NCI-H748 treated with DMSO at 0.1 percent for 48 hours (cell line): ENCODE data around the gene PEX10.

Experiments used
- DNase-seq: peaks from one replicate; lab custom pipeline; 2025; lab: John Stamatoyannopoulos, UW

PEX10 gene

DNA sequence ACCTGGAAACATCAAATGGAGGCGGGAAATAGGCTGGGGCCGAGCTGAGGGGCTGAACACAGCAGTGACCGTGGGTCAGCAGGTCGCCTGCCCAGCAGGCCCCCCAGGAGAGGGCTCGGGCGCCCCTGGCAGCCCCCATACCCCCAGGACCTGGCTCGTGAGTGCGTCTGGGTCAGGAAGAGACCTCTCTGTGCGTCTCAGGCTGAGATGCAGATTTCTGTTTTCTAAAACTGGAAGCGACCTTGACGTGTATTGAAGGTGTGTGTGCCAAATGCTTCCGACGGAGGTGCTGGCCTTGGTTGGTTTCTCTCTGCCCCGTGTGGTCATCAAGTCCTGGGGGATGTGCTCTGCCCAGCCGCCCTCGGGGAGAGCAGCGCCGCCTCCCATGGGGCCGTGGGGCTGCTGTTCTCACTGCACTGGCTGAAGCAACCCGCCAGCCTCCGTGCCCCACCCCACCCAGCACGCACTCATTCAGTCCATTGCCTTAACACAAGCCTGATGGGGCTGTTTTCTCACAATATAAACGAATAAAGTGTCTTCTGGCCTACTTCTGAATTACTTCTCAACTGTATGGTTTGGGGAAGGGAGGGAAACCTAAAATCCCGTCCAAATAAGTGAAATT is 7.4 kb downstream of the PEX10 start:
- no peak for DNase-seq

DNA sequence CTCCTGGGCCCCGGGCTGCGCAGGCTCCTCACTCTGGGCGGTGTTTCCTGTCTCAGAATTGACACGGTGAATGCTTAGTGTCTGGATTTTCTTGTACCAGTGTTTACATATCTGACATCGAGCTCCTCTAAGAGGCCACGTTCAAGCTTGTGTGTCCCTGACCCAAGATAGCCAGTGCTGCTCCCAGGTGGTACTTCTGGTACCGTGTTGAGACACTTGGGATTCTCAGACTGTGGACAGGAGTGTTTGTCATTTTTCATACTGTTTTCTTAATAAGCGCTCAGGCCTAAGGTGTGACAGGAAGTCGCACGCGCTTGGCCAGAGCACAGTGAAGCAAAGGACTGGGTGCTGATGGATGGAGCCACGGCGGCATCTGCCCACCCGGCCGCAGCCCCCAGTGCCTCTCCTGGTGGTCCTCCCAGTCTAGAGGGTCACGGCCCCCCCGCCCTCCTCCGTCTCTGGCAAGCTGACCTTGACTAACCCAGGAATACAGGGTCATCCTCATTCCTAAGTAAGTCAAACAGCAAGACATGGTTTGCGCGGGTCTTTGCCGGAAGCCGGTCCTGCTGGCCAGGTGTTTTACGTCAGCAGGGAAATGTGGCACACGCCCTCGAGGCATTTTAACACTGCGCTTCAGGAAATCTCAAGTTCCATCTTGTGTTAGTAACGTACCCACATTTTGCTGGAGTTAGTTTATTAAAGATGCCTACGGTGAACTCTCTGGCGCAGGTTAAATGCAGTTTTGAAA is 8.0 kb downstream of the PEX10 start:
- no peak for DNase-seq

DNA sequence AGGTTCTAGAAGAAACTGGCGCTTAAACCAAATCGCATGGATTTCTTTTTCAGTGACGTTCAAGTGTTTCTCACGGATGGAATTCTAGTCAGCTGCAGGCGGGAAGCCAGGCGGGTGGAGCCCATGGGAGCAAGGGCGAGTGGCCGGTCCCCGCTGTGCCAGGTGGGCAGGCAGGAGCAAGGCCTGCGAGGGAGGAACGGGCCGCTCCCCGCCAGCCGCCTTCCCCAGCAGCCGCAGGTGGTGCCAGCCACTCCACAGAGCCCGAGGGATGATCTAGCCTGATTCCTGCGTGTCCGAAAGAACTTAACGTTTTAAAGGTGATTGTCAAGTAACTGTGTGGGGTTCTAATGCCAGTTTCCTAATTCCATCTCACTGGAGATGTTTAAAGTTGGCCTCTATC is 9.1 kb downstream of the PEX10 start:
- no peak for DNase-seq

DNA sequence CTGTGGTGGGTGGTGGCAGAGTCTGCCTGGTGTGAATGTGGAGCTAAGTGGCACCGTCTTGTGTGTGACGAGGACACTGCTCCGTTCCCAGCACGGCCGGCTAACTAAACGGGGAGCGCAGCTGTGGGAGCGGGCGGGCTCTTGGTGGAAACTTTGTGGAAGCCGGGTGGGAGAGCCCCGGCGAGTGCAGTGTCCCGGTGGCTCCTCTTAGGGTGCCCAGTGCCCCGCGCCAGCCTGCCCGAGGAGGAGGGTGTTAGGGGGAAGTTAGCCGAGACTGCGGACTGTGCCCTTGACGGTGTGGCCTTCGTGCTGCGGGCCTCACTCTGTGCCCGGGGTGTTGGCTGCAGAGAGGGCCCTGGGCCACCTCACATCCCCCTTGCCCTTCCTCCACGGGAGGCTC is 9.9 kb downstream of the PEX10 start:
- DNase-seq = no peak

DNA sequence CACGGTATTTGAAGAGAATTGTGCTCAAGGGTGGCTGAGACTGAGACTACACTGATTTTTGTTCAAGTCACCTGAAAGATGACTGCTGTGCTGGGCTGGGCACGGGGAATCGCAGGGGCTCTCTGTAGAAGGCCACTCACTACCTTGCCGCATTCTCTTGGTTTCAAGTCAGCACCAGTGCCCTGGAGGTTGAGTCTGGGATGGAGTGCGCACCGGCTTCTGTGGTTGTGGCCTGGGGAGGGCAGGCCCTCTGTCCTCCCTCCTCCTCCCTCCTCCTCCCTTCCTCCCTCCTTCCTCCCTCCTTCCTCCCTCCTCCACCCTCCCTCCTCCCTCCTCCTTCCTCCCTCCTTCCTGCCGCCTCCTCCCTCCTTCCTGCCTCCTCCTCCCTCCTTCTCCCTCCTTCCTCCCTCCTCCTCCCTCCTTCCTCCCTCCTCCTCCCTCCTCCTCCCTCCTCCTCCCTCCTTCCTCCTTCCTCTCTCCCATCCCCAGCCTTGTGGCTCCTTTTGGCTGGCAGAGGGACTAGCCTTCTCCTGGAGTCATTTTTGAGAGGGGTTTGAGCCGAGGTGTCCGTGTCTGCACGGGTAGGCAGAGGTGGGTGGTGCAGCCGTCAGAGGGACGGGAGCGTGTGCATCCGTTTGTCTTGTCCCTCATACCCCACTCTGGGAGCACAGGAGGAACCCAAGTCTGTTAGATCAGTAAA is 11.3 kb downstream of the PEX10 start:
- DNase-seq = no peak

DNA sequence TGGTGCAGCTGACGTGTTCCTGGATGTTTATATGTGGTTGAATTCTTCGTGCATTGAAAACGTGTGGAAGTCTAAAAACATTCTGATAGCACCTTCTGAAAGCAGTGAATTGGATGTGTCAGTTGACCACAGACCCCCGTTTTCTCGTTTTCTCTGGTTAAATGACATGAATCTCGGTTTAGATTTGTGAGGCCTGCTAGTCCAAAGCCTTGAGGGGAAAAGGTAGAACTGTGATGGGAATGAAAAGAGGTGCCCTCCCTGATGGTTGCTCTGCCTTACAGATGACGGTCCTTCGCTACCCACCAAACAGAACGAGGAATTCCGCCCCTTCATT is 11.8 kb downstream of the PEX10 start:
- no peak for DNase-seq

DNA sequence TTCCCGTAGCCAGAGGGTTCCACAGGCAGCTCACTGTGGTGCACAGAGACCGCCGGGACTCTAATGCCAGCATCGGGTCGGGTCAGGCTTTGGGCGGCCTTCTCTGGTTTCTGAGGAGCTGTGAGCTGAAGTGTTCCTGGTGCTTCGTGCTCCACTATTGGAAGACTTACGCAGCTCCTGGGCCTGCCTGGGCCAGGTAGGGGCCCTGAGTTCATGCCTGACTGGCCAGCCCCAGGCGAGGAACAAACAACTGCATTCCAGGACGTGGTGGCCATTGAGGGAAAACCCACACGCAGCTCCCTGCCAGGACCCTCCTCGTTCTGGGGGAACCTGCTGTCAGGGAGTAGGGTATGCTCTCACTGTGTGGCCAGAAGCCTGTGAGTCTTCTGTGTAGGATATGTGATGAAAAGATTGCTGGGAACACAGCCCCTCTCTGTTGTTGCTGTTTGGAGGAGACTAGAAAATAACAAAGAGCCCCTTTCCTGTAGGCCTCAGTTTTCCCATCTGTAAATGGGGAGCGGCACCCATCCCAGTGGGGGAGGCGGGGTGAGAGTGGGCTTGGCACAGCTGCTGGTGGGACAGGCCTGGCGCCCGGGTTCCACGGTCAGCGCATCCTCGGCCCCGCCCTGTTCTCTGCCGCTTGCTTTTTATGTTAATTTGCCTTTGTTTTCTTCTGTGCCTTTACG is 12.3 kb downstream of the PEX10 start:
- no peak for DNase-seq

DNA sequence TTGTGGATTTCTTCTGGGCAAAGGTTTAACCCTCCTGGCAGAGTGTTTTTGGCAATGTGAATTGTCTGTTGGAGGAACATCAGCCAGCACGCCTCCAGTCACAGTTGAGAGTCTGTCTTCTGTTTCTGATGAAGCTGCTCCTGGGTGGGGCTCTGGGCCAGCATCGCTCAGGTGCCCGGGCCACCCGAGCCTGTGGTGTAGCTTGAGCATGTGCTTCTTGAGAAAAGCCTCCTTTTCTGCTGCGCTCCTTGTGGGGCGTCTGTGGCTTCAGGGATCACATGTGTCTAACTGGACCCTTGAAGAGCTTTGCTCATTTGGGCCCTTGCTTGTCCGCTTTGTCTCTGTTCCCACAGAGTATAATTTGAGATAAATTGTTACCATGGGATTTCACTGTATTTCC is 13.5 kb downstream of the PEX10 start:
- DNase-seq = no peak

DNA sequence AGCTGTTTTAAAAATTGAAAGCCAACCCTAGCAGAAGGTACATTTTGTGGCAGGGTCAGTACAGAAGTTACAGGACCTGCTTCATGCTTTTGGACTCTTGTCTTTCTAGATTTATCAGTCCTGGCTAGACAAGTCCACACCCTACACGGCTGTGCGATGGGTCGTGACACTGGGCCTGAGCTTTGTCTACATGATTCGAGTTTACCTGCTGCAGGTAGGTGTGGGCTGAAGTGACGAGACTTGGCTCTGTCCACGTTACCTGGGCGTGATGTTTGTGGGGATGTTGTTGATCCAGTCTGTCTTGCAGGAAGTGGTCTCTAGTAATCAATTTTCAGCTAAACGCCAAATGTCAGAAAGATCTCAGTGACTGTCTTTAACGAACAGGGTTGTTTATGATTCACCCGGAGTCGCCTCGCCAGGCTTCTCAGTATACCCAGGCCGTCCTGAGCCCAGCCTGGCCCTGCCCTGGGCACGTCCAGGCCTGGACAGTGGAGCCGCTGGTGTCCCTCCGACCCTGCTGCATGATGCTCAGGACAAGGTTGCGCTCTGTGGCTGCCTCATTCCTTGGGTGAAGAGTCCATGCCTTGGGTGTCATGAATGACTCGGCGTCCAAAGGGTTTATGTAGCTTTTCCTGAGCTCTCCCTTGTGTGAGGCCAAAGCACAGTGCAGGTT is 15.2 kb downstream of the PEX10 start:
- DNase-seq = no peak

DNA sequence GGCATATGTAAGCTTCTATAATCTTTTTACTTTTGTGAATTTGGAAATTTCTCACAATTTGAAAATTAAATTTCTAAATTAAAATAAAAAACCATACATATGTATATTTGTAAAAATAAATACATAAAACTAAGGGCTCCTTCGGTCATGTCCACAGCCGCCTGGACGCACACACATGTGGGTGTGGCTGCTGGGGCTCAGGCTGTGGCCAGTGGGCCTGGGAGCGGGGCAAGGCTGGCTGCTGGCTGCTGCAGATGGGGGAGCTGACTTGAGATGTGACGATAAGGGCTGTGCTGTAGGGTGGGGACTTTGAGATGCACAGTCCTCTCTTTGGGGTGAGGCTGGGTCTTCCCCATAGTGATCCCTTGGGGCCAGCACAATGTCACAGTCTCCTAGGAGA is 15.9 kb downstream of the PEX10 start:
- DNase-seq = no peak

DNA sequence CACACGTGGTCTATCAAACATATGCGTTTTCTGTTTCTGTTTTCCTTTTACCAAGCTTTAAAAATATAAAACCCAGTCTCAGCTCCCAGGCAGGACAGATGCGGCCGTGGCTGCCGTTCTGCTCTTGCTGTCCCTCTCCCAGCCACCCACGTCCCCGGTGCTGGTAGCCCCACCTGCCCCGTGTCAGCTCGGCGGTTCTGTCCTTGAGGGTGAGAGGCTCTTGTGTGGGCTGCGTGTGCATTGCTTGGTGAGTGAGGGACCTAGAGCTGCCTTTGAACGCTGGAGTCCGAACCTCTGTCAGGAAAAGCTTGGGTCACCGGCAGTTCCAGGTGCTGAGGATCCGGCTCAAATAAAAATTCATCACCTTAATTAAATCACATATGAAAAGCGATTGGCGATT is 16.3 kb downstream of the PEX10 start:
- no peak for DNase-seq

DNA sequence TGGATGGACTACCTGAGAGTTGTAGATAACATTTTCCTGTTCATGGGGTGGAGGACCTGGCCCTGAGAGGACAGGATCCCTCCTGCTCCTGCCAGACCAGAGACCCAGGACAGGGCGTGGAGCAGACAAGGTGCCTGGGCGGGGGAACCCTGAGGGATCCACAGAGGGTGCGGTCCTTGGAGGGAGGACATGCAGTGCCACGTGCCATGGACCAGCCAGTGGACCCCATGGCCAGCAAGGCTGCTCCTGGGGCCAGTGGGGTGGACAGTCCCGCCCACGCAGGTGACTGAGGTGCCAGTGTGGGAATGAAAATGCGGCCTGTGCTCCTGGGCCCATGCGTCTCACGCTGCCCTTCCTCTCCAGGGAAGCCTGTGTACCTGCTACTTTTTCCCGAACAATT is 17.1 kb downstream of the PEX10 start:
- no peak for DNase-seq

DNA sequence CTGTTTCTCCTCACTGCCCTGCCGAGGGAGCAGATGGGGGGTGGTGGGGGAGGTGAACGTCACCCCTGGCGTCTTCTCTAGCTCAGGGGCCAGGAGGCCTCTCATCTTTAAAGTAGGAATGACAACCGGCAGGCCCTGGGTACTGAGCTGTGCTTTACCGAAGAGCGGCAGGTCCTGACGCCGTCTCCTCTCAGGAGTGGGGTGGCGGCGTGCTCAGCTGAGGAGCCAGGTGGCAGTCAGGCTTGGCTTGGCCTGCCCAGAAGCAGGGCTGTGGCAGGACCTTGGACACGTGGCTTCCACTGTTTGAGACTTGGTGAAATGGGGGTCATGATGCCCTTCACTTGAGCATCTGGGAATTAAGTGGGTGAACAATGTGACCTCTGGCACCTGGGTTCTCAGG is 17.6 kb downstream of the PEX10 start:
- no peak for DNase-seq

DNA sequence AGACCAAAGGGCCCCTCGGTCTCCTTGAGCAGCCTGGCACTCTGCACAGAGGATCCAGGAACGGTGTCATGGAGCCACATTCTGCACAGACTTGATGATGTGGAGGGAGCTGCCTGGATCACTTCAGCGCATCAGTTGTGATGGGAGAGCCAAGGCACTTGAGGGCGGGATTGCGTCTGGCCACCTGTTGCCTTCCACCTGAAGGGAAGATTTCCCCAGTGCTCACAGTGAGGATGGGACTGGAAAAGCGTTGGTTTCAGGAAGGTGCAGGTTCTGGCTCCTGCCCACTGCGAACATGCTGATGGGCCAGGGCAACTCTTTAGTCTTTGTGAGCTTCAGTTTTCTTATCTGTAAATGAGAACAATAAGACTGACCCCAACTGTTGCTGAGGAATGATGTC is 18.1 kb downstream of the PEX10 start:
- DNase-seq = no peak

DNA sequence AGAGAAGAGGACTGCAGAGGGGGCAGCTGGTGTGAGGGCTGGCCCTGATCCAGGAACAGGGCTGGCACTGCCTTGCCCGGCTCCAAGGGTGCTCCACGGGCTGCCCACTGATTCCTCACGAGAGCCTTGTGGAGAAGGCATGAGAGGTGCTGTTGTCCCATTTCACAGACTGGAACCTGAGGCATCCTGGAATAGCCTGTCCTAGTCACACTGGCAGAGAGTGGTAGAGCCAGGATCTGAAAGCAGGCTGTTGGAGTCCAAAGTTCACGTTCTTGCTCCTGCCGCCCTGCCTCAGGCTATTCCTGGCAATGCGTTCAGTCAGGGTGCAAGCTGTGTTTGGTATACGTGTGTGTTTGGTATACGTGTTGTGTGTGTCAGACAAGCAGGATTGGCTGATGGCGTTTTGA is 18.9 kb downstream of the PEX10 start:
- no peak for DNase-seq

DNA sequence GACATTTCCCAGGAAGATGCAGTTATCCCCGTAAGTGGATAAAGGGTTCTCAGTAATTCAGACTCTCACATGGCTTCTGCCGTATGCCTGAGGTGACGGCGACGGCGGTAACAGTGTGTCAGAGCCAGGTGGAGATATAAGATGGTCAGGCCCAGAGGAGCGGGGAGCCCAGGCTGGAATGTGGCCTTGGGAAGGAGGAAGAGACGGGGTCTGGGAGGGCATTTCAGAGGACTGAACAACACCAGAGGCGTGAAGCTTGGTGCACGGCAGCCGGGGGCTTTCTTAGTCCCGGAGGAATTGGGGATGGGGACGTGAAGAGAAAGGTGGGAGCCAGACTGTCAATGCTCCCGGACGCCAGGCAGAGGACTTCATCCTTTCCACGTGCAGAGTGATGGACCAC is 19.7 kb downstream of the PEX10 start:
- no peak for DNase-seq

DNA sequence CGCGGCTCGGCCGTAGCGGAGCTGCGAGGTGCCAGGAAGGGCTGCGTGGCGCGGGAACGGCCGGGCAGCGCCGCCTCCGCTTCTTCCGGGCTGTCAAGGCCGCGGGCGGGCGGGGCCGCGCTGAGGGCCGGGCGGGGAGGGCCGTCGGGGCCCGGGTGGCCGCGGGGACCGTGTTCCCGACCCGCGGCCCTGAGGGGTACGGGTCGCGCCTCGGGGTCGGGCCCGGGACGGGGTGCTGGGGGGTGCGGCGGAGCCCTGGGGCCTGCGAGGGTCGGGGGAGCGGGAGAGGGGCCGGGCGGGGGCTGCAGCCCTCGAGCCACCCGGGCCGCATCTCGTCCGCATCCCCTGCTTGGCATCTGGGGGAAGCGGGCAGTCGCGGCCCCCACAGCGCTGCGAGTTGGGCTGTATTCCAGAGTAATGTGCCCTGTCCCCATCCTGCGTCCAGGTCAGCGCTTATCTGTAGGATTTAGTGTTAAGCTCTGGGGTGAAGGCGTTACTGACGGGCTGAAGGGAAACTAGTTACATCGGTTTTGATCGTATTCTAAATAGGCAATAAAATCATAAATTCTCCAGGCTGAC is 20.3 kb downstream of the PEX10 start:
- no peak for DNase-seq

DNA sequence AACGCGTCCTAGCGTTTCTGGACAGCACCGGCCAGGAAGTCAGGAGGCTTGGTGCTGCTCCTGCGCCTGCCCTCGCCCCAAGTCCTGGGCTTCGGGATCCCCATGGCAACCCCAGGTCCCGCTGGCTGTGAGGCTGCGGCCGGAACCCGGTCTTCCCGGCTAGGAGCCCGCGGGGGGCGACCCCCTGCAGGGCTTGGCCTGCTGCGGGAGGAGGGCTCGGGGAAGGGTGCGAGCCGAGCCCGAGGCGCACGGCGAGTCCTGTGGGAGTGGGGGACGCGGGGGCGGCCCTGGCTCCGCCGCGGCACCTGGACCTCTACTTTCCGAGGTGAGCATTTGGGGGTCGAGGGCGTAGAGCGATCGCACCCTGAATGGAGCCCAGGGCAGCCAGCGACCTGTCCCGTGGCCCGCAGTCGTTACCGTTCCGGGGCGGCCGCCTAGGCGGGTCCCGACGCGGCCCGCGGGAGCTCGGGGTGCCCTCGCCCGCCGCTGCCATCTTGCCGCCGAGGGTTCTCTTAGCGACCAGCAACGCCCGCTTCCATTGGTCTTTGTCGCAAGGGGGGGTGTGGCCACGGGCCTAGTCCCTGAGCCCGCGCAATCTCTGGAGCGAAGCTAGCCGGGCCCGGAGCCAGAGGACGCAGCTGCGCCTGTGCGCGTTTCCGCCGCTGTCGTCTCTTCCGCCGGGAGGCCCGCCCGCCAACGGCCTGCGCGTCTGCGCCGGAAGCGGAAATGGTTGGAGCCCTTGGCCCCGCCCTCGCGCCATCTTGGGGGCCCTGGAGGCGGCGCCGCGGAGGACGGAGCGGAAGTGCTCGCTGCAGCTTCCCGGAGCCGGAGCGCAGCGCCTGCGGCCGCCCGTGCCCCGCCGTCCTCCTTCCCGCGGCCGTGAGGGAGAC is 21.1 kb downstream of the PEX10 start, which contains the start of the genes MORN1 and RER1:
TSS of gene MORN1 (minus strand) at position 514 of the 890 bp plus-strand sequence. CDS start at position 493, 21 bp downstream.
TSS of gene RER1 (plus strand) at position 801 of the 890 bp plus-strand sequence. CDS start 3,950 bp downstream, outside the sequence.
- peak; percentile 80 for DNase-seq

DNA sequence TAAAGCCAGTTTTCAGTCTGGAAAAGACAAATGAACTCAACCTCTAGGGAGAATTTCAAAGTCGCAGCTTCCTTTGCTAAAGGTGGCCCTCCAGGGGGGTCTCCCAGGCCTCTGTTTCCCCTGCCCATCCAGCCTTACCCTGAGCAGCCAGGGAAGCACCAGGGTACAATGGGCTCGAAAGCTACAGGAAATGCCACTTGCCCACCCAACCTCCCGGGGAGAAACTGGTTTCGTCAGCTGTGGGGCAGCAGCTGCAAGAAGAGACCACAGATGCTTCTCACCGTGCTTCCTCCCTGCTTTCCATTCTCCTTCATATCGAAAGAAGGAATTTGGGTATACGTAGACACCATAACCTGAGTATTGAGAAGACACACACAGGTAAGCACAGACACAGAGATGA is 22.7 kb downstream of the PEX10 start:
- DNase-seq = no peak

DNA sequence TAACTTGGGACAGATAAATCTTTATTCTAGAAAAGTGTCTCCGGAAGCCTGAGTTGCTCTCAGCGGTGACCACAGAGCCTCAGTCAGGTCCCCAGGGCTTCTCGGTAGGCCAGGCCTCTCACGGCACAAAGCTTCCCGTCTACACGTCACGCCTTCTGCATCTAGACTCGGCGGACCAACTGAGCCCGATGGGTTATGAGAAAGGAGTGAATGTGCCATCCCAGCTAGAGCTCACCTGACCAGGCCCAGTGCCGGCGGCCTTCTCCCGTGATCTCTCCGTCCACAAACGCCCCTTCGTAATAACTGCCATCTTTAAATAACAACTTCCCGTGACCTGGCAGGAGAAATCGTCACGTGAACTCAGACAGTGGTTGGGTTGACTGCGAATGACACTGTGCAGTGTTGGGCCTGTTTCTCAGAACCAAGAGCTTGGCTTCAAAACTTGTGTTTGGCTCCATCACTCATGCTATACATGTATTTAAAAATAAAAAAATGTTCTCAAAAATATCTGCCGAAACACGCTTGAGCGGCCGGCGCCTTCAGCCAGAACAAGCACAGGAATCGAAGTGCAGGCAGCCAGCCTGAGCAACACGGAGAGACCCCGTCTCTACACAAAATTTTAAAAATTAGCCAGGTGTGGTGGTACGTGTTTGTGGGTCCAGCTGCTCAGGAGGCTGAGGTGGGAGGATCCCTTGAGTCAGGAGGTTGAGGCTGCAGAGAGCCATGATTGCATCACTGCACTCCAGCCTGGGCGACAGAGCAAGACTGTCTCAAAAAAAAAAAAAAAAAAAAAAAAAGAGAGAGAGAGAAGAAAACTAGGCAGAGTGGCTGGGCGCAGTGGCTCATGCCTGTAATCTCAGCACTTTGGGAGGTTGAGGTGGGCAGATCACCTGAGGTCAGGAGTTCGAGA is 24.1 kb downstream of the PEX10 start:
- DNase-seq = no peak
